T-helper 1 cell treated with Interleukin-12 subunit alpha and Interleukin-12 subunit beta and Interleukin-4 antibody, amounts not matched to agents 30 ng/mL and 1 ng/mL, for 36 hours (primary cell): Measurements from ENCODE around the gene CDKN2D. TPM values are rescaled to one million over a fixed set of nuclear protein-coding genes. Genes with fewer than 3 reads are reported as not detected.

ENCODE experiments used
- intact Hi-C: fragments of 100-400 bp; cut with micrococcal nuclease; formaldehyde crosslinking; loops from one replicate; pipeline ENCODE4 v1.15.1; 2024
- total RNA-seq: library from RNA; stranded (reverse); gene quantifications from 2 replicates; pipeline ENCODE4 v1.2.3, GENCODE V29; 2022

Gene CDKN2D
- total RNA-seq, 1 donor from 2014 or later: 60.8 TPM

GRCh38 chr19:10523135-10523636, 45.6 kb downstream of the CDKN2D start:
- intact Hi-C loops: no loop called here

- intact Hi-C loops: no loop called here
These were observed 47.2 kb downstream of the CDKN2D start for GRCh38 chr19:10521461-10522171.

- intact Hi-C loops: no loop called here
These were observed 48.0 kb downstream of the CDKN2D start for GRCh38 chr19:10520652-10521318.

DNA sequence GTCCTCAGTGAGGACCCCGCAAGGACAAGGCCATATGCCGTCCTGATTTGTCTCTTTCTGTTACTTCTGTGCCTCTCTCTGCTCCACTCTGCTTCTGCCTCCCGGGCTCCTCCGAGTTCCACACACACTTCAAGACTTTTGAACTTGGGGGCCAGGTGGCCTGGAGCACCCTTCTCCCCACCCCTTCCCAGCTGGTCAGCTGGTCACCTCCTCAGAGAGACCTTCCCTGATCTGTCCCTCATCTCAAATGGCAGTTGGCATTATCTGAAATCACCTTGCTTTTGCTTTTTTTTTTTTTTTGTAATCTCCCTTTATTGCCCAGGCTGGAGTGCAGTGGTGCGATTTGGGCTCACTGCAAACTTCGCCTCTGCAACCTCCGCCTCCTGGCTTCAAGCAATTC, 49.4 kb downstream of the CDKN2D start:
- intact Hi-C loops: no loop called here

DNA sequence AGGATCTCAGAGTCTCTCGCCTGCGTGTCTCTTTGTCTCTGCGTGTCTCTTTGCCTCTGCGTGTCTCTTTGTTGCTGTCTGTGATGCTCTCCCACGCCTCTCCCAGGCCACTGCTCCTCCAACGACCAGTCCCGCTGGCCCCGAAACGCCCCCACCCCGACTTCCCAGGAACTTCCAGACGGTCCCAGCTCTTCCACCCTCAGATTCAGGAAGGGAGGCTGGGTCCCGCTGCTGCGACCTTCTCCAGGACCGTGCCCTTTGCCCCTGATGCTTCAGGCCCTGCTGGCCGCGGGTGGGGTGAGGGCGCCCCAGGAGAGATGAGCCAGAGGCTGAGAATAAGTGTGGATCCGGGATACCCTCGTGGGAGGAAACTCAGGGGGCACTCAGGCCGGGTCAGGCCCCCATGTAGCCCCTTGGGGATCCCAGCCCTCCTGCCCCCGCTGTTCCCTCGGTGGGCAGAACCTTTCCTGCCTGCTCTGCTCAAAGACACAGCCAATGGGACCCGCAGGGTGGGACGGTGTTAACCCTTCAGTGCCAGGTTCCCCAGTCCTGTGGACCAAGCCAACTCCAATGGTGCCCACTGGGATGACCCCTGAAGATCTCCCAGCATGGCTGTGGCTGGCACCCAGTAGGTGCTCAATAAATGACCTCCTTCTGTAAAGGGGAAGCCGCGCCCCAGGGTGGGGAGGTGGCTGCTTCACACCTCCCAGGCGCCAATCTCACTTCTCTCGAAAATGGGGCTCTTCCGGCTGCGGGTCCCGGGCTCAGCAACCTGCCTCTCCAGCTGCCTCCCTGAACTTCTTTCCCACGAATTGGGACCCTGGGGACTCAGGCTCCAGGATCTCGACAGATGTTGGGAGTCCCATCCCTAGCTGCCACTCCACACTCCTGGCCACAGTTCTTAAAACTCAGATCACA, 50.1 kb downstream of the CDKN2D start:
- intact Hi-C loops: no loop called here

- intact Hi-C loops: no loop called here
These were observed 50.9 kb downstream of the CDKN2D start for GRCh38 chr19:10517760-10518443.

DNA sequence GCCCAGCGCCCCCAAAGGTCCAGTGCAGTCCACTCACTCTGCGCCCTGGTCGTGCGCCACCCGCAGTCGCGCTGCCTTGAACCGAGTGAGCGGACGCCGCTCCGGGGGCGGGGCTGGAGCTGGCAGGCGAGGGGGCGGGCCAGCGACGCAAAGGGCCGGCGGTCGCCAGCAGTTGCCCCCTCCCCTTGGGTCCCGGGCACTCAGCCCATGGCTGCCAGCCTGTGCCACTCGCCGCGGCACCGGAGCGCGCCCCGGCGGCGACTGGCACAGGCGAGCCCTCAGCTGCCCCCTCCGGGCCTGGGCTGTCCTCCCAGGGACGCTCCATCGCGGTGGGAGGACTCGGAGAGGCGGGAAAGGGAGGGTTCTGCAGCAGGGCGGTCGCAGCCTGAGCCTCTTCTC, 51.4 kb downstream of the CDKN2D start, which contains the start of gene S1PR5:
Gene S1PR5 (minus strand): TSS at position 87 of the 399 bp plus-strand sequence. CDS start 2,436 bp downstream, outside the sequence.
- intact Hi-C loops: no loop called here

DNA sequence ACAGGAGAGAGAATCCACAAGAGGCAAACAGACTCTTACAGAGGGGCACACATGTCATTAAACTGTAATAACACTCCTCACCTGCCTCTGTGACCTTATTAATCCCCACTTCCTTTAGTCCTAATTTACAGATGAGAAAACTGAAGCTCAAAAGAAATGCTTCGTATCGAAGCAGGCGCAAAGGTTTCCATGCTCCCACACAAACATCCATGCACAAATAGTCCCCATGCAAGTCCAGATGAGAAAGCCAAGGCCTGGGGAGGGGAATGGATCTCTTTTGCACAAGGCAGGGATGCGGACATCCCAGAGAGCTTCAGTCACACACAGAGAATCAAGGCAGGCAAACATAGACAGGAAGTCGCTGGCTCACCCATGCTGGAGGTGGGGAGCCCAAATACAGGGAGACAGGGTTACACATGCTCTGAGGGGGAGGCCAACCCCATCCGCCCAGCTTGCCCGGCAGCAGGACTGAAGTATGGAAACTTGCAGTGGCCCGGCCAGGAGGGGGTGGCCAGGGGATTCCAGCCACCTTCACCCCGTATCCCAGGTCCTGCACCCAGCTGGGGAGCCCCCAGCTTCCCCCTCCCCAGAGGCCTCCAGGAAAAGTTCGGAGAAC, 52.0 kb downstream of the CDKN2D start:
- intact Hi-C loops: no loop called here

Other genes starting within 250 kb of the CDKN2D start
- 69.1 and 76.7 TPM in 2 replicates for gene RAVER1, start 235.4 kb downstream of the CDKN2D start, total RNA-seq
- 190 and 195 TPM in 2 replicates for gene ICAM3, start 229.4 kb downstream of the CDKN2D start, total RNA-seq
- gene TYK2, start 188.4 kb downstream of the CDKN2D start, total RNA-seq: 321 and 336 TPM in 2 replicates
- gene CDC37, start 165.4 kb downstream of the CDKN2D start, total RNA-seq: 253 and 263 TPM in 2 replicates
- gene PDE4A, start 148.4 kb downstream of the CDKN2D start, total RNA-seq: 59.3 and 61.9 TPM in 2 replicates
- 91.4 and 97.7 TPM in 2 replicates for gene KEAP1, start 65.6 kb downstream of the CDKN2D start, total RNA-seq
- gene S1PR5, start 51.5 kb downstream of the CDKN2D start, total RNA-seq: not detected in 2 replicates
- gene ATG4D, start 25.1 kb downstream of the CDKN2D start, total RNA-seq: 46.4 and 47.2 TPM in 2 replicates
- 64.8 and 65.0 TPM in 2 replicates for gene KRI1, start 3.0 kb downstream of the CDKN2D start, total RNA-seq
- not detected in 2 replicates for gene AP1M2, start 18.3 kb upstream of the CDKN2D start, total RNA-seq
- 151 and 162 TPM in 2 replicates for gene SLC44A2, start 56.6 kb upstream of the CDKN2D start, total RNA-seq
- 387 and 396 TPM in 2 replicates for gene ILF3, start 85.4 kb upstream of the CDKN2D start, total RNA-seq
- gene QTRT1, start 132.5 kb upstream of the CDKN2D start, total RNA-seq: 52.4 and 58.2 TPM in 2 replicates
- gene DNM2, start 149.1 kb upstream of the CDKN2D start, total RNA-seq: 374 and 410 TPM in 2 replicates